IMR-90 (cell line): ENCODE data around the gene MAD2L2. TPM values are rescaled to one million over a fixed set of nuclear protein-coding genes. Genes with fewer than 3 reads are reported as not detected.

ENCODE experiments used
- ATAC-seq: fragments of 200-7000 bp; cut with Tn5 transposase; 2 replicates; pipeline ENCODE4 v1.9.1; 2020; ENCODE audit warnings: low read depth, mild to moderate bottlenecking, moderate library complexity
- BruUV-seq: library from RNA; stranded (reverse); fragments of 400-500 nt; replicated peaks from 2 replicates; lab custom pipeline; 2021; lab: Mats Ljungman, UMichigan
- CTCF ChIA-PET: fragments of 300-600 bp; formaldehyde crosslinking; extraction: SDS; loops from one replicate; lab custom pipeline; 2021; ENCODE audit warnings: antibody characterized with exemption; lab: Yijun Ruan, JAX
- POLR2A ChIA-PET: fragments of 300-600 bp; sonication (Branson Sonifier 250); formaldehyde crosslinking; loops from one replicate; lab custom pipeline; 2022; ENCODE audit warnings: antibody characterized with exemption; ENCODE audit not compliant: unreplicated experiment; lab: Charles Lee
- DNase-seq: peaks from one replicate; pipeline ENCODE4 v3.0.0; 2013
- H2AFZ ChIP-seq: replicated peaks from 2 replicates; pipeline ENCODE3; 2013; ENCODE audit warnings: low read length, mild to moderate bottlenecking; ENCODE audit not compliant: poor library complexity
- H2AK5ac ChIP-seq: 2 replicates; pipeline ENCODE4 v1.6.1; 2013; ENCODE audit warnings: low read depth, low read length, inconsistent platforms
- H2AK9ac ChIP-seq: replicated peaks from 2 replicates; pipeline ENCODE3; 2013; ENCODE audit warnings: mild to moderate bottlenecking, low read depth, low read length, moderate library complexity; ENCODE audit not compliant: poor library complexity
- H2BK120ac ChIP-seq: 2 replicates; pipeline ENCODE4 v1.6.1; 2013; ENCODE audit warnings: low read depth, low read length, inconsistent platforms
- H2BK15ac ChIP-seq: 3 replicates; pipeline ENCODE4 v1.6.1; 2013; ENCODE audit warnings: low read depth, low read length, inconsistent platforms
- H2BK20ac ChIP-seq: 2 replicates; pipeline ENCODE4 v1.6.1; 2013; ENCODE audit warnings: low read depth, mild to moderate bottlenecking, inconsistent platforms, low read length, moderate library complexity
- H2BK5ac ChIP-seq: 2 replicates; pipeline ENCODE4 v1.6.1; 2013; ENCODE audit warnings: mild to moderate bottlenecking, low read depth, low read length, inconsistent platforms; ENCODE audit not compliant: poor library complexity, severe bottlenecking
- H3K14ac ChIP-seq: replicated peaks from 2 replicates; pipeline ENCODE4 v1.6.1; 2013; ENCODE audit warnings: low read depth, low read length, inconsistent platforms
- H3K18ac ChIP-seq: 2 replicates; pipeline ENCODE4 v1.6.1; 2013; ENCODE audit warnings: low read depth, low read length, control low read depth
- H3K23ac ChIP-seq: 2 replicates; pipeline ENCODE4 v1.6.1; 2013; ENCODE audit warnings: low read depth, low read length, inconsistent platforms
- H3K27ac ChIP-seq: 2 replicates; pipeline ENCODE4 v1.5.1; 2013; ENCODE audit warnings: mild to moderate bottlenecking, control low read depth, low read length; ENCODE audit not compliant: insufficient read depth
- H3K27me3 ChIP-seq: 2 replicates; pipeline ENCODE4 v1.6.1; 2013; ENCODE audit warnings: low read length; ENCODE audit not compliant: control insufficient read depth, insufficient read depth
- H3K36me3 ChIP-seq: 2 replicates; pipeline ENCODE4 v1.6.1; 2013; ENCODE audit warnings: low read length, mixed read lengths; ENCODE audit not compliant: control insufficient read depth, insufficient read depth
- H3K4ac ChIP-seq: 2 replicates; pipeline ENCODE4 v1.6.1; 2013; ENCODE audit warnings: low read depth, low read length, inconsistent platforms
- H3K4me1 ChIP-seq: 2 replicates; pipeline ENCODE4 v1.6.1; 2013; ENCODE audit warnings: low read length, mixed read lengths; ENCODE audit not compliant: control insufficient read depth, insufficient read depth
- H3K4me2 ChIP-seq: 2 replicates; pipeline ENCODE4 v1.6.1; 2013; ENCODE audit warnings: low read depth, mild to moderate bottlenecking, control low read depth, low read length, moderate library complexity
- H3K4me3 ChIP-seq: 2 replicates; pipeline ENCODE4 v1.5.1; 2013; ENCODE audit warnings: low read depth, mild to moderate bottlenecking, control low read depth, low read length, moderate library complexity; ENCODE audit not compliant: insufficient read depth
- H3K56ac ChIP-seq: 2 replicates; pipeline ENCODE4 v1.6.1; 2013; ENCODE audit warnings: low read length, inconsistent platforms; ENCODE audit not compliant: insufficient read depth; ENCODE audit errors: extremely low read depth
- H3K79me1 ChIP-seq, 2 experiments: 2 replicates each; pipeline ENCODE4 v1.6.1; 2013; ENCODE audit warnings: low read length in 2 of 2, inconsistent platforms in 1 of 2, low read depth in 1 of 2
- H3K9ac ChIP-seq: 2 replicates; pipeline ENCODE4 v1.6.1; 2013; ENCODE audit warnings: low read depth, low read length, control low read depth
- H3K9me1 ChIP-seq: 2 replicates; pipeline ENCODE4 v1.6.1; 2013; ENCODE audit warnings: low read length, inconsistent platforms; ENCODE audit not compliant: insufficient read depth
- H3K9me3 ChIP-seq: 2 replicates; pipeline ENCODE4 v1.6.1; 2013; ENCODE audit warnings: low read length; ENCODE audit not compliant: control insufficient read depth, insufficient read depth
- H4K20me1 ChIP-seq: 2 replicates; pipeline ENCODE4 v1.6.1; 2013; ENCODE audit warnings: low read length, inconsistent platforms; ENCODE audit not compliant: insufficient read depth
- H4K5ac ChIP-seq: 2 replicates; pipeline ENCODE4 v1.6.1; 2013; ENCODE audit warnings: mild to moderate bottlenecking, low read depth, low read length, control low read depth
- H4K8ac ChIP-seq, 2 experiments: 2 replicates each; pipeline ENCODE4 v1.6.1; 2013; ENCODE audit warnings: low read depth in 2 of 2, low read length in 2 of 2, control low read depth in 1 of 2, inconsistent platforms in 1 of 2
- H4K91ac ChIP-seq: 2 replicates; pipeline ENCODE4 v1.6.1; 2013; ENCODE audit warnings: low read depth, low read length, inconsistent platforms; ENCODE audit not compliant: insufficient read depth
- CHD1 ChIP-seq: IDR thresholded peaks from 2 replicates; pipeline ENCODE4 v1.6.1; 2012; ENCODE audit warnings: low read depth, low read length, improper control_type of control experiment
- WGBS, 2 experiments: methylation state at CpG; one replicate each; pipeline versions ENCODE4 v1.1.5 to v1.1.7; 2013; ENCODE audit warnings: missing lambda C conversion rate in 2 of 2; ENCODE audit not compliant: insufficient read length in 1 of 2; ENCODE audit errors: extremely low coverage in 2 of 2; 5-methylcytosine and 5-hydroxymethylcytosine counted together
- dilution Hi-C: fragments of 300-500 bp; cut with HindIII; formaldehyde crosslinking; loops from one replicate; pipeline ENCODE4 v1.14.3; 2018; ENCODE audit warnings: low sequenced_read_pairs; ENCODE audit not compliant: unreplicated experiment
- in situ Hi-C: fragments of 300-500 bp; cut with MboI; formaldehyde crosslinking; loops from 3 replicates; pipeline ENCODE4 v1.14.3; 2019; ENCODE audit warnings: low sequenced_read_pairs, inconsistent platforms, mixed read lengths
- intact Hi-C: fragments of 100-400 bp; cut with micrococcal nuclease; formaldehyde crosslinking; loops from 2 replicates; pipeline ENCODE4 v1.10.0; 2022
- polyA plus RNA-seq, 3 experiments: library from polyadenylated mRNA; depleted of rRNA; stranded (reverse); fragments of >200 nt; gene quantifications; 2 replicates each; pipeline ENCODE4 v1.2.3, GENCODE V29; 2012; ENCODE audit warnings: low replicate concordance in 1 of 3
- total RNA-seq: library from RNA; depleted of rRNA; stranded (reverse); fragments of >200 nt; gene quantifications from 2 replicates; pipeline ENCODE4 v1.2.3, GENCODE V29; 2012

MAD2L2 gene
- total and polyA plus RNA-seq, 2 of the 4 experiments (the other 2 are of a cell fraction) = 44.6 to 70.9 TPM

DNA sequence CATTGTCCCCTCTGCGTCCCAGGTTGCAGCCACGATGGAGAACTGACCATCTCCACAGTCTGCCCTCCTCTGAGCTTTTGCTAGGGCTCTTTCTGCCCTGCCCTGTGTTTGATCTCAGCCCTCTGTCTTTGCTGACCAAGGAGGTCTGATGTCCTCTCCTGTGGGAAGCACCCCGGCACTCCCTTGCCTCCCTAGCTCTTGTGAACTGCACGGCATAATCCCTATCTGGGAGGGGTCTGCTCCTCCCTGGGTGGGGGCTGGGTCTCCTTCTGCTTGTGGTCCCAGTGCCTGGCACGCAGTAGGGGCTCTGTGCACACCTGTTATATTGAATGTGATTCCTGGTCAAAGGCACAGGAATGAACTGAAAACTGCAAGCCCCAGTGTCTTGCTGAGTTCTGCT is 13.0 kb upstream of the MAD2L2 start:
- Histone ChIP-seq H2AFZ (no peak overlapping the region), H4K8ac (no peak overlapping the region), H2BK120ac (no peak overlapping the region), H2AK5ac (no peak overlapping the region), H3K4me3 (no peak overlapping the region), H3K79me1 (no peaks in the 10 kb centered on the region), H2BK20ac (no peak overlapping the region), H3K18ac (no peak overlapping the region), H3K4me1 (peaks cover 3% of the 10 kb centered on the region; the same call in 1 of the 2 replicates), H4K20me1 (no peaks in the 10 kb centered on the region), H3K9ac (no peak overlapping the region), H3K14ac (no peak overlapping the region), H2BK15ac (no peak overlapping the region), H2AK9ac (no peak overlapping the region), H3K36me3 (no peaks in the 10 kb centered on the region), H4K5ac (no peak overlapping the region), H3K9me3 (no peaks in the 10 kb centered on the region), H3K23ac (peak overlapping the region; percentile 49; the same call in 1 of the 2 replicates), H3K9me1 (0 out of 2 replicates have a peak, but pooled peaks cover 4% of the 10 kb centered on the region), H2BK5ac (no peak overlapping the region), H3K4ac (no peak overlapping the region), H3K27me3 (peaks cover 69% of the 10 kb centered on the region), H3K27ac (no peak overlapping the region), H3K4me2 (no peak overlapping the region), H3K56ac (no peak overlapping the region), H4K91ac (no peak overlapping the region)
- intact Hi-C loops (no loop called here), dilution Hi-C loops (no loop called here), in situ Hi-C loops (no loop called here)
- POLR2A ChIA-PET = no interaction called here
- no peak for TF ChIP-seq CHD1
- BruUV-seq = no TSS peak
- WGBS, 2 experiments = 75% methylated on average over 2 of the region's 5 CpGs; no CpG with 5 or more reads in 1 of the 2 experiments
- DNase-seq = no peak
- ATAC-seq = no peak
- CTCF ChIA-PET = no interaction called here
